GM18511 (cell line): ENCODE results near the gene DLG5.

Experiments
- ATAC-seq: cut with Tn5 transposase; IDR thresholded peaks from one replicate; pipeline ENCODE4 v1.9.1; 2021; ENCODE audit warnings: mild to moderate bottlenecking, moderate library complexity; ENCODE audit not compliant: unreplicated experiment

Gene DLG5

GRCh38 chr10:77944519-77944918, 18.0 kb upstream of the DLG5 start:
- no peak for ATAC-seq

GRCh38 chr10:77943121-77943901, 16.8 kb upstream of the DLG5 start:
- ATAC-seq: no peak

DNA sequence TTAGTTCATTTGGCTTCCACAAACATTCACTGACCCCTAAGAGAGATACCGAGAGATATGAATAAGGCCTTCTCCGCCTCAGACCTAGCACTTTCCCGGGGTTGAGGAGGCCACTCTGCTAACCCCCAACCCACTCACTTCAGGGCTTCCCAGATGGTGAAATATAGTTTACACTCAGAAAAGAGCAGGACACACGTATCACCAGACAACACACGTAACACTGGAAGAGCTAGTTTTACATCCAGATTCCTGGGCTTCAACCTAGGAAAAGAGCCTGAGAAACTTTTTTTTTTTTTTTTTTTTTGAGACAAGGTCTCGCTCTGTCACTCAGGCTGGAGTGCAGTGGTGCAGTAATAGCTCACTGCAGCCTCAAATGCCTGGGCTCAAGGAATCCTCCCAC, 15.2 kb upstream of the DLG5 start:
- no peak for ATAC-seq

- ATAC-seq: no peak
These were observed 14.1 kb upstream of the DLG5 start for GRCh38 chr10:77940627-77941026.

DNA sequence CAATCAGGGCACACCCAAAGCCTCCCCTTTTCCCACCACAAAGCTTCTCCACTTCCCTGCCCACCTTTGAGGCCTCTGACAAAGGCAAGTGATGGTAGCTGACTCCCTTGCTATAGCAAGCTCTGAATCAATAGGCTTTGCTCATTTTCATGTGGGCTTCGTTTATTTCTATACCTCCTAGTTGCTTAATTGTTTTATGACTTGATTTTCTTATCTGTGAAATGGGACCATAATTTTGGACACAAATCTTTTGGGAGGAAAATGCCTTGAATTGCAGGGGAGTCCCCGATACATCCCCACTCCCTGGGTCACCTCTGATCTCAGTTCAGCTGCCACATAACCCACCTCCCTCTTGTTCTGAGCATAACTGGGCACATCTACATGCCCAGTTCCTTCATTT, 13.7 kb upstream of the DLG5 start:
- no peak for ATAC-seq

- no peak for ATAC-seq
These were observed 13.0 kb upstream of the DLG5 start for GRCh38 chr10:77939561-77940001.

GRCh38 chr10:77936697-77937567, 10.4 kb upstream of the DLG5 start:
- no peak for ATAC-seq

DNA sequence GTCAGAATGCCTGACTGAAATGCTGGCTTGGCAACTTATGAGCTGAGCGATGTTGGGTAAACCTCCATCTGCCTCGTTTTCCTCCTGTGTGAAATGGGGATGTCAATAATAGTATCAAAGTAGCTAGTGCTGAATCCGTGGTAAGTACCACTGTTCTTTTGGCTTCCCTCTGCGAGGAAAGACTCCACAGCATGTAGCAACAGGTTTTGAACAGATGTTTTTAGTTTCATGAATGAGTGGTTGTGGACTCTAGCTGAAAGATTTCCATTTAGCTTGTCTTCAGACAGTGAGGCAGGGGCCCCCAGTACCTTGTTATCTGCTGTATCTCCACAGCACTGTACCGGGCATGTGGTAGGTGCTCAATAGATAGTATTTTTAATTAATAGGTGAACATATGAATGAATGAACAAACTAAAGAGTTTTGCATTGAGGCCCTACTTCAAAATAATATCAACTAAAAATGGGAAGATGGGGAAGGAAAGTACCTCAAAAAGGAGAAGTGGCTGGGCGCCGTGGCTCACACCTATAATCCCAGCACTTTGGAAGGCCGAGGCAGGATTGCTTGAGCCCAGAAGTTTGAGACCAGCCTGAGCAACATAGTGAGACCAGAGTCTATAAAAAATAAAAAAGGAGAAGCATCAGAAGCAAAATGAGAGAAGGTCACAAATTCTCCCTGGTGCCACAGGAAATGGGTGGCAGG, 5.6 kb upstream of the DLG5 start:
- ATAC-seq: no peak

DNA sequence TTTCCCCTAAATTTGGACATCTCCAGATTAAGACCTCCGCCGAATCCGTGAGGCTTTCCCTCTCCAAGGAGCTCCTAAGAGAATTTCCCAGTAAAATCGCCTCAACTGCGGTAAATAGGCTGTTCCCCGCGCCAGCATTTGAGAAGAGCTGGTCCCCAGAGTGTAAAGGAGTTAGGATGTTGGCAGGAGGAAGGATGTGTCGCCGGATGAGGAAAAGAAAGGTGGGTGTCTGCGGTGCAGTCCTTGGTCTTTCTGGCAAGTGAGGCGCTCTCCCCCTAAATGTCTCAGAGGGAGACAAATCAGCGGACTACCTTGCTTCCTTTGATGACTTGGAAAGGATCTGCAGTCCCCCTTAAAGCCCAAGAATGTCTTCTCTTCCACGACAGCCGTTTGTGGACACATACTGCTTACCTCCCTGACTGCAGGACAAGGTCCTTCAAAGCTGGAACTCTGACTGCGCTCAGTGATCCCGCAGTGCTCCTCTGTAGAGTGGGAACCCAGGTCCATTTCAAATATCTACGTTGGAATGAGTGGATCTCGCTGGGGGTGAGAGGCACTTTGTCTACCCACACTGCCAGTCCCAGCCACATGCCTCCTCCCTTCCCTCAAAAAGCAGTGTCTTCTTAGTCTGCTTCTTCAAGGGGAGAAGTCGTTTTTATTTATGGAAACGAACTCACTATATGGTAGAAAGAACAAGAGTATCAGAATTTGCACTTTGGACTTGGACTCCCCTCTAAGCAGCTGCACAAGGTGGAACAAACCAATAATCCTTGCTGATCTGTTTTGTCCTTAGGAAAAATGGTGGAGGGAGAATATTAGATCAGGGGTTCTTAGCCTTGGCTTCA, 1.1 kb upstream of the DLG5 start:
- ATAC-seq: no peak

DNA sequence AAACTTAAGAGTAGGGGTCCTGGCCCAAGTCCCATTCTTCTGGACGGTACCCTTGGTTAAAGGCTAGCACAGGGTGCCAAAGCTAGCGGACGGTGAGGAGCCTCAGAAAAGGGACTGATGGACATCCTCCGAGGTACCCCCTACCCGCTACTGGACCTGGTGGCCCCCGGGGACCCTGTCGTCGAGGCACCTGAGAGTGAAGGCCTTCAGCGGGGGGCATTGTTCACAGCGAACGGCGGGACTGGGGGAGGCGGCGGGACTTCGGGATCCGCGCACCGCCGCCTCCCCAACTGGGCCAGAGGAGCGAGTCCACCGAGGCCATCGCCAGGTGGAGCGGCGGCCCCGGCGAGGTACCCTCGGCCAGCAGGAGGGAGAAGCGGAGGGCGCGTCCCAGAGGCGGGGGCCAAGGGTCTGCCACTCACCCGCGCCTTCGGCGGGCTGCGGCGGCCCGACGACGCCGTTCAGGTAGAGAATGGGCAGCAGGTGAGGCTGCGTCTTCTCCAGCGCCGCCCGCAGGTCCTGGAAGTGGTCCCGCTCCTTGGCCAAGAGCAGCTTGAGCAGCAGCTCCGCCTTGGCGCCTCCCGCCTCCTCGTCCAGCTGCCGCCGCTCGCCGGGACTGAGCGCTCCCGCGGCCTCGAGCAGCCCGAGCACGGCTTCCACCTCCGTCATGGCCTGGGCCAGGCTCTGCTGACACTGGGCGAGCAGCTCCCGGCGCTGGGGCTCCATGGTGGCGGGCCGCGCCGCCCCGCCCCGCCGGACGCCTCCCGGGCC, 575 bp downstream of the DLG5 start:
- ATAC-seq: peak; percentile 70

- no peak for ATAC-seq
These were observed 1.2 kb downstream of the DLG5 start for GRCh38 chr10:77925410-77925794.

GRCh38 chr10:77922566-77923179, 3.9 kb downstream of the DLG5 start:
- ATAC-seq: no peak

DNA sequence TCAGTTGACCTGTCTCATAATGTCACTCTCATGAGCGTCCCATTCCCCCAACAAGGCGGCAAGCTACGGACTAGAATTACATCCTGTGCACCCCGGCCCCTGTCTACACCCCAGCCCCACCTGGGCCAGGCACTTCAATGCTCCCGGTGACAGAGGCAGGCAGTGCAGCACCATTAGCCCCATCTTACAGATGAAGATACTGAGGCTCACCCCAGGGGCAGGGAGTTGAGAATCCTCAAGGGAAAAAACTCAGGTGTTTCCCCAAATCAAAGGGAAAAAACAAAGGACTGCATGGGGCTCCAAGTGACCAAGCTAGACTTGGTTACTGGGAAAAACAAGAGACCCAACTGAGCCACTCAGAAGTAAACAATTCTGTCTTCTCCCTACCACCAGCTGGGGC, 4.5 kb downstream of the DLG5 start:
- no peak for ATAC-seq

GRCh38 chr10:77921395-77921794, 5.2 kb downstream of the DLG5 start:
- no peak for ATAC-seq

- no peak for ATAC-seq
These were observed 6.1 kb downstream of the DLG5 start for GRCh38 chr10:77920495-77920894.

DNA sequence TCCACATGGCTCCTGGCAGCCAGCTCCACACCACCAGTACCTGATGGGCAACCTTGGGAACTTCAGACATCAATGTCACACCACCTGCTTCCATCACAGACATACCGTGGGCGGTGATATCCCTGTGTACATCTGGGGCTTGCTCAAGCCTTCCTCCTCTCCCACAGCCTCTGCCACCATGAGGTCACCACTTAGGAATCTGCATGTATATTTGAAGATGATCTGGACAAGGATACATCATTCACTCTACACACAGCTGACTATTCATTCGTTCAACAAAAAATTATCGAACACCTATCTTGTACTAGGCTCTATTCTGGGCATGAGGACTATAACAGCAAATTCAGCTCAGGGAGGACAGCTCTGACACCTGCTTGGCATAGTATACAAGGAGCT, 6.8 kb downstream of the DLG5 start:
- no peak for ATAC-seq

- ATAC-seq: no peak
These were observed 11.0 kb downstream of the DLG5 start for GRCh38 chr10:77915319-77916105.

DNA sequence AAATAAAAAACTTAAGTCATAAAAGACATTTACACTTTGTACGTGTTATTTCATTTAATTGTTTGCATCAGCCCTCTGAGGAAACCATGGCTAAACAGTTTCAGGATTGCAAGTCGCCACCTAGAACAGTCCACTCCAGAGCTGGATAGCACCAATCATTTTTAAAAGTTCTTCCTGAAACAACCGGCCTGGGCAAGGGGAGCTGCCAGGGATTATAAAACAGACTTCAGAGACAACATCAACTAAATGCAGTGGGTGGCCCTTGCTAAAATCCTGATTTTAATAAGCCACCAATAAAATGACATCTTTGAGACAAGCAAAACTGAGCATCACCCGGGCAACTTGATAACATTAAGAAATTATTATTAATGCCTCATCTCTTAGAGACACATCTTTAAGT, 13.5 kb downstream of the DLG5 start:
- no peak for ATAC-seq

- no peak for ATAC-seq
These were observed 14.0 kb downstream of the DLG5 start for GRCh38 chr10:77912576-77912975.
